Upper lobe of left lung (tissue), 6 donors: Measurements from ENCODE around the gene TANGO2. TPM values are rescaled to one million over a fixed set of nuclear protein-coding genes. Genes with fewer than 3 reads are reported as not detected.

Source experiments
- ATAC-seq, 2 donors: fragments of 200-7000 bp; cut with Tn5 transposase; one replicate each; pipeline ENCODE4 v1.9.1; 2022; ENCODE audit warnings: mild to moderate bottlenecking in 2 of 2, moderate library complexity in 2 of 2; ENCODE audit not compliant: low FRiP score in 2 of 2
- DNase-seq, 2 donors: peaks; one replicate each; pipeline ENCODE4 v3.0.0-alpha.2; 2019 to 2020
- H3K27ac ChIP-seq, 4 donors: fragments of 200-600 bp; sonication (generic); one replicate each; pipeline ENCODE4 v1.5.1; 2016 to 2019
- H3K27me3 ChIP-seq, 4 donors: fragments of 200-600 bp; sonication (generic); one replicate each; pipeline ENCODE4 v1.5.1; 2017 to 2019
- H3K36me3 ChIP-seq, 4 donors: fragments of 200-600 bp; sonication (generic); one replicate each; pipeline ENCODE4 v1.5.1; 2016 to 2019
- H3K4me1 ChIP-seq, 4 donors: fragments of 200-600 bp; sonication (generic); one replicate each; pipeline ENCODE4 v1.5.1; 2018 to 2019
- H3K4me3 ChIP-seq, 4 donors: fragments of 200-600 bp; sonication (generic); one replicate each; pipeline ENCODE4 v1.5.1; 2017 to 2019; ENCODE audit warnings: mild to moderate bottlenecking in 2 of 4, moderate library complexity in 1 of 4
- H3K9me3 ChIP-seq, 4 donors: fragments of 200-600 bp; sonication (generic); one replicate each; pipeline ENCODE4 v1.5.1; 2018 to 2019
- CTCF ChIP-seq, 6 experiments: fragments of 450-650 bp in 4 of 6; fragments of 200-600 bp in 2 of 6; sonication (generic) in 2 of 6; IDR thresholded peaks; one replicate each; pipeline ENCODE4 v1.5.1; 2016 to 2019; ENCODE audit warnings: antibody characterized with exemption in 6 of 6
- EP300 ChIP-seq, 4 donors: sonication (generic); formaldehyde crosslinking; IDR thresholded peaks; one replicate each; pipeline ENCODE4 v1.5.1; 2017; ENCODE audit warnings: antibody characterized with exemption in 4 of 4, control low read depth in 2 of 4
- POLR2A ChIP-seq, 4 donors: fragments of 450-650 bp; IDR thresholded peaks; one replicate each; pipeline ENCODE4 v1.5.1; 2016 to 2017; ENCODE audit warnings: antibody characterized with exemption in 4 of 4, mild to moderate bottlenecking in 2 of 4
- POLR2AphosphoS5 ChIP-seq, 2 donors: sonication (generic); formaldehyde crosslinking; IDR thresholded peaks; one replicate each; pipeline ENCODE4 v1.5.1; 2017; ENCODE audit warnings: antibody characterized with exemption in 2 of 2
- WGBS, 2 donors: methylation state at CpG; one replicate each; pipeline ENCODE4 v1.1.5; 2017 to 2018; 5-methylcytosine and 5-hydroxymethylcytosine counted together
- total RNA-seq, 6 donors: library from RNA; depleted of rRNA in 4 of 6; stranded (reverse); fragments of >200 nt in 4 of 6; gene quantifications; one replicate each; pipeline versions ENCODE4 v1.1.0 to v1.2.1, GENCODE V29; 2016 to 2021
- donor health status: DM: no; HTN: no; CAD: no; lungs with moderate emphysema.
- donor health status: DM: no; HTN: yes; CAD: no; lungs with severe emphysema.

The TANGO2 gene
- total RNA-seq, 6 donors from 2014 or later: 33.9 to 94.3 (median 55.0) TPM

- peaks cover 12 to 18% (median 14%) of the 10 kb centered on the region in 4 donors for H3K4me1 ChIP-seq
- whole genome bisulfite sequencing, 2 donors: 43 to 83% methylated on average over 1 to 5 of the region's 7 CpGs
- no peak overlapping the region for H3K4me3 ChIP-seq
- no peaks in the 10 kb centered on the region for H3K27me3 ChIP-seq
- no peaks in the 10 kb centered on the region for H3K9me3 ChIP-seq
- H3K36me3 ChIP-seq: peaks cover 18 to 91% (median 68%) of the 10 kb centered on the region in 4 donors
- no peak overlapping the region for H3K27ac ChIP-seq
- peak in 1 of 2 donors; percentile 33 for DNase-seq
- no peak for ATAC-seq
- no peak for TF ChIP-seq EP300 (IDR thresholded peaks at IDR 0.05)
- no peak for TF ChIP-seq POLR2AphosphoS5 (IDR thresholded peaks at IDR 0.05)
- TF ChIP-seq POLR2A (IDR thresholded peaks at IDR 0.05): no peak
- no peak for TF ChIP-seq CTCF (IDR thresholded peaks at IDR 0.05)
Measured at GRCh38 chr22:20111689-20112622, 91.0 kb downstream of the TANGO2 start.

GRCh38 chr22:20112623-20113511 is 92.0 kb downstream of the TANGO2 start:
- TF ChIP-seq EP300 (IDR thresholded peaks at IDR 0.05): no peak
- TF ChIP-seq CTCF (IDR thresholded peaks at IDR 0.05): no peak
- no peak for TF ChIP-seq POLR2AphosphoS5 (IDR thresholded peaks at IDR 0.05)
- TF ChIP-seq POLR2A (IDR thresholded peaks at IDR 0.05): no peak
- H3K4me3 ChIP-seq: no peak overlapping the region
- H3K27ac ChIP-seq: no peak overlapping the region
- no peaks in the 10 kb centered on the region for H3K9me3 ChIP-seq
- 92% methylated on average over 23 of the region's 26 CpGs; no CpG with 5 or more reads in 1 of the 2 donors for WGBS, 2 donors
- DNase-seq: peak in 1 of 2 donors; percentile 54
- peaks cover 12 to 21% (median 15%) of the 10 kb centered on the region in 4 donors for H3K4me1 ChIP-seq
- no peaks in the 10 kb centered on the region for H3K27me3 ChIP-seq
- no peak for ATAC-seq
- H3K36me3 ChIP-seq: peaks cover 13 to 82% (median 59%) of the 10 kb centered on the region in 4 donors

GRCh38 chr22:20113551-20114310 is 92.8 kb downstream of the TANGO2 start:
- Histone ChIP-seq H3K9me3 (no peaks in the 10 kb centered on the region), H3K36me3 (peaks cover 10 to 73% (median 50%) of the 10 kb centered on the region in 4 donors), H3K27ac (no peak overlapping the region), H3K4me3 (no peak overlapping the region), H3K4me1 (peaks cover 21 to 30% (median 24%) of the 10 kb centered on the region in 4 donors), H3K27me3 (no peaks in the 10 kb centered on the region)
- peak in 1 of 2 donors; percentile 60 for DNase-seq
- TF ChIP-seq POLR2A (IDR thresholded peaks at IDR 0.05): no peak
- no peak for TF ChIP-seq CTCF (IDR thresholded peaks at IDR 0.05)
- no peak for TF ChIP-seq EP300 (IDR thresholded peaks at IDR 0.05)
- no peak for TF ChIP-seq POLR2AphosphoS5 (IDR thresholded peaks at IDR 0.05)
- WGBS, 2 donors: 91 to 93% methylated on average over 12 to 16 of the region's 19 CpGs
- no peak for ATAC-seq
